B cell (primary cell): ENCODE results near the gene ARHGAP15. TPM values are rescaled to one million over a fixed set of nuclear protein-coding genes. Genes with fewer than 3 reads are reported as not detected.

Source experiments
- ATAC-seq: fragments of 200-7000 bp; cut with Tn5 transposase; one replicate; pipeline ENCODE4 v1.10.0; 2021; ENCODE audit warnings: low read depth, mild to moderate bottlenecking, moderate number of reproducible peaks, moderate library complexity
- CTCF ChIA-PET: fragments of 350-600 bp; sonication (Branson Sonifier 250); formaldehyde crosslinking; loops from one replicate; lab custom pipeline; 2021; ENCODE audit warnings: antibody characterized with exemption, inconsistent platforms; lab: Charles Lee
- POLR2A ChIA-PET: fragments of 350-600 bp; sonication (Branson Sonifier 250); formaldehyde crosslinking; loops from one replicate; lab custom pipeline; 2021; ENCODE audit warnings: antibody characterized with exemption; lab: Charles Lee
- DNase-seq: peaks from one replicate; pipeline ENCODE4 v3.0.0; 2013
- H2AFZ ChIP-seq: 2 replicates; pipeline ENCODE4 v1.6.1; 2012; ENCODE audit warnings: mild to moderate bottlenecking, low read depth, low read length; ENCODE audit not compliant: insufficient read depth, poor library complexity, severe bottlenecking
- H3K27ac ChIP-seq, 2 donors: 1 replicate in 1 of 2; 2 replicates in 1 of 2; pipeline ENCODE4 v1.5.1; 2012 to 2013; ENCODE audit warnings: low read length in 2 of 2, mild to moderate bottlenecking in 2 of 2, moderate library complexity in 1 of 2
- H3K27me3 ChIP-seq, 4 experiments: fragments of 200-600 bp in 1 of 4; sonication (generic) in 1 of 4; replicated peaks in 1 of 4; 1 replicate in 2 of 4; 2 replicates in 2 of 4; pipeline versions ENCODE4 v1.6.1 to v1.7.0; 2013 to 2016; ENCODE audit warnings: low read length in 3 of 4, mild to moderate bottlenecking in 2 of 4, mixed read lengths in 1 of 4, moderate library complexity in 1 of 4; ENCODE audit not compliant: insufficient read depth in 4 of 4, control insufficient read depth in 3 of 4; ENCODE audit errors: control extremely low read depth in 1 of 4
- H3K36me3 ChIP-seq, 2 experiments: replicated peaks in 1 of 2; 1 replicate in 1 of 2; 2 replicates in 1 of 2; pipeline versions ENCODE4 v1.6.1 to v1.7.1; 2013; ENCODE audit warnings: low read length in 1 of 2; ENCODE audit not compliant: insufficient read depth in 2 of 2, control insufficient read depth in 1 of 2; ENCODE audit errors: control extremely low read depth in 1 of 2, extremely low read depth in 1 of 2
- H3K4me1 ChIP-seq, 2 donors: fragments of 200-600 bp in 1 of 2; sonication (generic) in 1 of 2; 1 replicate in 1 of 2; 2 replicates in 1 of 2; pipeline versions ENCODE4 v1.5.1 to v1.6.1; 2013 to 2017; ENCODE audit warnings: low read length in 2 of 2; ENCODE audit not compliant: control insufficient read depth in 2 of 2, insufficient read depth in 2 of 2
- H3K4me2 ChIP-seq: replicated peaks from 2 replicates; pipeline ENCODE3; 2012; ENCODE audit warnings: mild to moderate bottlenecking, low read depth, low read length; ENCODE audit not compliant: poor library complexity, severe bottlenecking
- H3K4me3 ChIP-seq, 5 experiments: fragments of 200-600 bp in 1 of 5; sonication (generic) in 1 of 5; 1 replicate in 3 of 5; 2 replicates in 2 of 5; pipeline versions ENCODE4 v1.5.1 to v1.7.0; 2011 to 2016; ENCODE audit warnings: low read length in 4 of 5, mild to moderate bottlenecking in 4 of 5, low read depth in 2 of 5, control low read depth in 1 of 5, moderate library complexity in 1 of 5; ENCODE audit not compliant: insufficient read depth in 1 of 5; ENCODE audit errors: control extremely low read depth in 1 of 5, extremely low read depth in 1 of 5
- H3K79me2 ChIP-seq: fragments of 200-600 bp; sonication (generic); one replicate; pipeline ENCODE4 v1.6.0; 2016; ENCODE audit warnings: low read length; ENCODE audit not compliant: control insufficient read depth, insufficient read depth
- H3K9ac ChIP-seq: fragments of 200-600 bp; sonication (generic); 2 replicates; pipeline ENCODE4 v1.6.1; 2017; ENCODE audit warnings: mild to moderate bottlenecking, low read length, moderate library complexity
- H3K9me3 ChIP-seq, 3 donors: one replicate each; pipeline versions ENCODE4 v1.6.1 to v1.7.1; 2013; ENCODE audit warnings: low read length in 2 of 3; ENCODE audit not compliant: control insufficient read depth in 2 of 3, insufficient read depth in 1 of 3; ENCODE audit errors: control extremely low read depth in 1 of 3
- H4K20me1 ChIP-seq: 2 replicates; pipeline ENCODE4 v1.6.0; 2012; ENCODE audit warnings: mild to moderate bottlenecking, low read length; ENCODE audit not compliant: insufficient read depth, control insufficient read depth, poor library complexity, severe bottlenecking
- H3K27ac Mint-ChIP-seq: one replicate; pipeline ENCODE4 v1.8.0; 2021; ENCODE audit warnings: mixed read lengths
- H3K27me3 Mint-ChIP-seq: one replicate; pipeline ENCODE4 v1.8.0; 2021; ENCODE audit warnings: mixed read lengths
- H3K4me1 Mint-ChIP-seq: one replicate; pipeline ENCODE4 v1.8.0; 2021; ENCODE audit warnings: mixed read lengths
- H3K4me3 Mint-ChIP-seq: one replicate; pipeline ENCODE4 v1.8.0; 2021; ENCODE audit warnings: mixed read lengths
- H3K9me3 Mint-ChIP-seq: one replicate; pipeline ENCODE4 v1.8.0; 2022; ENCODE audit warnings: mixed read lengths; ENCODE audit not compliant: insufficient read depth
- CTCF ChIP-seq: fragments of 200-600 bp; IDR thresholded peaks from one replicate; pipeline ENCODE4 v1.8.0; 2022; ENCODE audit warnings: antibody characterized with exemption, mild to moderate bottlenecking
- EZH2 ChIP-seq: IDR thresholded peaks from 2 replicates; pipeline ENCODE4 v1.6.1; 2012; ENCODE audit warnings: borderline replicate concordance, low read depth, mild to moderate bottlenecking, moderate library complexity, low read length; ENCODE audit not compliant: insufficient read depth, poor library complexity, severe bottlenecking
- WGBS: methylation state at CpG from one replicate; pipeline ENCODE4 v1.1.5; 2013; ENCODE audit warnings: missing lambda C conversion rate; ENCODE audit not compliant: insufficient coverage; 5-methylcytosine and 5-hydroxymethylcytosine counted together
- intact Hi-C: fragments of 100-400 bp; cut with micrococcal nuclease; formaldehyde crosslinking; loops from one replicate; pipeline ENCODE4 v1.10.0; 2022
- polyA plus RNA-seq: library from polyadenylated mRNA; depleted of rRNA; stranded (reverse); fragments of >200 nt; gene quantifications from 2 replicates; pipeline ENCODE4 v1.2.3, GENCODE V29; 2012
- total RNA-seq, 2 donors: library from RNA; stranded (reverse); fragments of 120-200 nt in 1 of 2; gene quantifications; 1 replicate in 1 of 2; 2 replicates in 1 of 2; pipeline versions ENCODE4 v1.2.3 to v1.2.4, GENCODE V29; 2013 to 2022

ARHGAP15 gene
- total and polyA plus RNA-seq, 2 donors (not counting 1 experiment from before 2014, with no cell fraction given), result 58.6 to 187 TPM

DNA sequence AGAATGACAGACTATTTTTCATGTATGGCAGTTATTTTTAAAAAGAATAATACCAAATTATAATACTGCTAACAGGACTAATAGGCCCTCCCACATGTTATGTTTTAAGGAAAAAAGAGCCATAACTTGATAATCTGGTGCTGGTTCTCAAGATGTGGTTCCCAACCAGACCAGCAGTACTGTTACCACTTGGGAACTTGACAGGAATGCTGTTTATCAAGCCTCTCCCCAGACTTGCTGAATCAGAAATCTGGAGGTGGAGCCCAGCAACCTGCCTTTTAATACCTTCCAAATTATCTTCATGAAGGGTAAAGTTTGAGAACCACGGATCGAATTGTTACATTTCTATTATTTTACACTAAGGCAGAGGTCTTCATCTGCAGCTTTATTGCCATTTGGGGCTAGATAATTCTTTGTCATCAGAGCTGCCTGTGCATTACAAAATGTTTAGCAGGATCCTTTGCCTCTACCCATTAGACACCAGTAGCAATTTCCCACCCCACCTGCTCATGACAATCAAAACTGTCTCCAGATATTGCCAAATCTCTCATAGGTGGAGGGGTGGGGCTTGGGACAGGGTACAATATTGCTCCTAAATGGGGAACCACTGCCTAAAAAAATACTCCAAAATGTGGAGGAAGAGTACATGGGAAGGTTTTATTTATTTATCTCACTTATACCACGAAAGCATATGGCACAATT is 629.6 kb downstream of the ARHGAP15 start:
- no peaks in the 10 kb centered on the region for H3K9me3 ChIP-seq
- DNase-seq (no peak), ATAC-seq (no peak)
- no peaks in the 10 kb centered on the region for H3K36me3 ChIP-seq
- H3K27me3 ChIP-seq, result no peaks in the 10 kb centered on the region
- ChIA-PET POLR2A (no interaction called here), CTCF (no interaction called here)
- H3K4me1 ChIP-seq, result no peaks in the 10 kb centered on the region
- Mint-ChIP-seq H3K4me1 (no peaks in the 10 kb centered on the region), H3K27ac (no peak overlapping the region), H3K27me3 (no peaks in the 10 kb centered on the region), H3K4me3 (no peak overlapping the region), H3K9me3 (no peaks in the 10 kb centered on the region)
- no peak overlapping the region for H3K9ac ChIP-seq
- H3K4me3 ChIP-seq, result no peak overlapping the region
- intact Hi-C loops, result no loop called here
- 100% methylated on average over 2 of the region's 3 CpGs for WGBS
- H4K20me1 ChIP-seq, result no peaks in the 10 kb centered on the region
- no peak overlapping the region for H2AFZ ChIP-seq
- H3K4me2 ChIP-seq, result no peak overlapping the region
- H3K27ac ChIP-seq, result no peak overlapping the region
- no peak for TF ChIP-seq EZH2
- no peak for TF ChIP-seq CTCF
- H3K79me2 ChIP-seq, result no peaks in the 10 kb centered on the region

GRCh38 chr2:143759455-143759854 is 630.2 kb downstream of the ARHGAP15 start:
- Mint-ChIP-seq H3K27ac (no peak overlapping the region), H3K9me3 (no peaks in the 10 kb centered on the region), H3K4me1 (no peaks in the 10 kb centered on the region), H3K27me3 (no peaks in the 10 kb centered on the region), H3K4me3 (no peak overlapping the region)
- Histone ChIP-seq H3K4me1 (no peaks in the 10 kb centered on the region), H3K9ac (no peak overlapping the region), H3K4me2 (no peak overlapping the region), H3K4me3 (no peak overlapping the region), H3K79me2 (no peaks in the 10 kb centered on the region), H3K27me3 (no peaks in the 10 kb centered on the region), H3K36me3 (no peaks in the 10 kb centered on the region), H3K9me3 (no peaks in the 10 kb centered on the region), H3K27ac (no peak overlapping the region), H2AFZ (no peak overlapping the region), H4K20me1 (no peaks in the 10 kb centered on the region)
- ATAC-seq (no peak), DNase-seq (no peak)
- ChIA-PET CTCF (no interaction called here), POLR2A (no interaction called here)
- TF ChIP-seq CTCF (no peak), EZH2 (no peak)
- intact Hi-C loops, result no loop called here
- 99% methylated on average over 6 of the region's 6 CpGs for WGBS
